ENCODE measurements around the gene RGS21. TPM values are rescaled to one million over a fixed set of nuclear protein-coding genes. Genes with fewer than 3 reads are reported as not detected.

Gene RGS21
- total RNA-seq, 1 experiment from 2014 or later = not detected

- ChIA-PET RAD21 (ENCODE audit: low non-redundant PET in 1 of 2, low total read pairs in 2 of 2, uncharacterized antibody in 2 of 2, unreplicated experiment in 2 of 2) (no interaction called here), CTCF (no interaction called here), POLR2A (no interaction called here)
- no peak overlapping the region for H3K4me3 ChIP-seq (replicated peaks in 1 of 2; ENCODE audit: low read depth in 1 of 2, low read length in 2 of 2)
- no peak overlapping the region for H3K9ac ChIP-seq (ENCODE audit: low read length)
- H3K4me2 ChIP-seq (ENCODE audit: low read length) = no peak overlapping the region
- H3K9me3 ChIP-seq (ENCODE audit: control insufficient read depth in 1 of 2, insufficient read depth in 1 of 2, low read depth in 1 of 2, low read length in 2 of 2) = no peaks in the 10 kb centered on the region
- H3K4me1 ChIP-seq (ENCODE audit: control insufficient read depth in 1 of 2, insufficient read depth in 2 of 2, low read length in 2 of 2) = no peaks in the 10 kb centered on the region
- H3K79me2 ChIP-seq (ENCODE audit: insufficient read depth, low read length) = no peaks in the 10 kb centered on the region
- intact Hi-C loops (cut with micrococcal nuclease) = no loop called here
- H3K36me3 ChIP-seq (ENCODE audit: control insufficient read depth in 1 of 2, insufficient read depth in 2 of 2, low read length in 2 of 2) = no peaks in the 10 kb centered on the region
- no peak overlapping the region for H2AFZ ChIP-seq (ENCODE audit: low read depth, low read length, poor library complexity, severe bottlenecking)
- DNase-seq (ENCODE audit: low read depth, low spot score) = no peak
- BruUV-seq (replicated peaks) = no TSS peak
- no peaks in the 10 kb centered on the region for H3K9me2 ChIP-seq (ENCODE audit: insufficient read depth)
- no peak for TF ChIP-seq ATF3 (IDR thresholded peaks at IDR 0.05)
- no peak for TF ChIP-seq ZBTB33 (IDR thresholded peaks at IDR 0.05; ENCODE audit: extremely low read depth, insufficient replicate concordance, low read length)
- no peak for TF ChIP-seq POLR2A (IDR thresholded peaks at IDR 0.05; ENCODE audit: borderline replicate concordance, extremely low read depth, insufficient read depth, insufficient read length)
- TF ChIP-seq EZH2 (IDR thresholded peaks at IDR 0.05) = no peak
- TF ChIP-seq ZFX (IDR thresholded peaks at IDR 0.05) = no peak
- TF ChIP-seq POLR2AphosphoS5 (IDR thresholded peaks at IDR 0.05; ENCODE audit: low read depth, low read length) = no peak
- TF ChIP-seq CBX3 (IDR thresholded peaks at IDR 0.05; ENCODE audit: low read depth) = no peak
- no peak for TF ChIP-seq SRF (IDR thresholded peaks at IDR 0.05; ENCODE audit: low read depth)
- no peak for TF ChIP-seq SIN3A (IDR thresholded peaks at IDR 0.05; ENCODE audit: low read depth)
- TF ChIP-seq EZH2phosphoT487 (IDR thresholded peaks at IDR 0.05; ENCODE audit: borderline replicate concordance) = no peak
- TF ChIP-seq FOSL1 (IDR thresholded peaks at IDR 0.05; ENCODE audit: low read depth) = no peak
- TF ChIP-seq ELF1 (IDR thresholded peaks at IDR 0.05; ENCODE audit: borderline replicate concordance, low read depth) = no peak
- TF ChIP-seq JUND (IDR thresholded peaks at IDR 0.05) = no peak
- TF ChIP-seq YY1 (IDR thresholded peaks at IDR 0.05; ENCODE audit: extremely low read depth, insufficient replicate concordance, low read depth, low read length) = no peak
- TF ChIP-seq REST (IDR thresholded peaks at IDR 0.05; ENCODE audit: low read depth) = no peak
- no peak for TF ChIP-seq ZNF274 (IDR thresholded peaks at IDR 0.05; ENCODE audit: low read depth, low read length)
- no peak for TF ChIP-seq MAX (IDR thresholded peaks at IDR 0.05)
- TF ChIP-seq EGR1 (IDR thresholded peaks at IDR 0.05; ENCODE audit: low read depth) = no peak
- TF ChIP-seq SP1 (IDR thresholded peaks at IDR 0.05; ENCODE audit: low read depth) = no peak
- ATAC-seq = no peak
- H3K27me3 ChIP-seq (ENCODE audit: insufficient read depth, low read length) = no peaks in the 10 kb centered on the region
- no peak overlapping the region for H3K27ac ChIP-seq (ENCODE audit: low read depth, low read length)
- H4K20me1 ChIP-seq (ENCODE audit: insufficient read depth) = no peaks in the 10 kb centered on the region
These were observed 31.9 kb upstream of the RGS21 start for GRCh38 chr1:192284927-192285326.
